NOMO-1 treated with DMSO at 0.1 percent for 48 hours (cell line): ENCODE data around the gene CCDC174.
A peak's percentile ranks its signal among the peaks of the same experiment; 100 is the strongest.

Experiments used
- DNase-seq: peaks from one replicate; lab custom pipeline; 2025; ENCODE audit not compliant: unreplicated experiment; lab: John Stamatoyannopoulos, UW

Gene CCDC174

DNA sequence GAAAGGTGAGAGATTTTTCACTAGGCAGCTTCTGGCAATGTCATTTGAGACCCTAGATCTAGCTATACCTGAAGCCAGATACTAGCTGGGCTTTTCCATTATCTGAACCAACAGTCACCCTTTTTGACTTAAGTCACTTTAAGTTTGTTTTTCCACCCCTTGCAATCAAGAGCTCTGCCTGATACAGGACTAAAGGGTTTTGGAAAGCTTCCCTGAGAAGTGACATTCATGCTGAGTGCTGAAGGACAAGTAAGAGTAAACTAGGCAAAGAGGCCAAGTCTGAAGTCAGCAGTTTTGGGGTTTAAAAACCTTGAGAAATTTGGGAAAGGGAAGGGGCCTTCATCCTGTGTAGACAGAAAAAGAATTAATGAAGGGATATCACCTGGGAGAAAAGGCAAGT is 27.1 kb upstream of the CCDC174 start:
- no peak for DNase-seq

DNA sequence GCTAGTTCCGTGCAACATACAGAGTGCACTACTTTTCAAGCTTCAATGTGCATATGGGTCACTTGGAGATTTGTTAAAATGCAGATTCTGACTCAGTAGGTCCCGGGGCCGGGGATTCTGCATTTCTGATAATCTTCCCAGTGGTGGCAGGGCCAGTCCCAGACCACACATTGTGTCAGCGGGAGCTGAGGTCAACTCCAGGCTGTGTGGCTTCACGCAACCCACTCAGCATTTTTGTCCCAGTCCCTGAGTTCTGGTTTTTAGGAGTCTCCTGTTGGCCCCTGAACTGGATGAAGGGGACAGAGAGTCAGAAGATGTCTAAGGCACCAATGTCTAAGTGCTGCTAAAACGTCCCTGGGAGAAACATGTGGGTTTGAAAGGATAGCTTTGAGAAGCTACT is 26.1 kb upstream of the CCDC174 start:
- DNase-seq, result no peak

DNA sequence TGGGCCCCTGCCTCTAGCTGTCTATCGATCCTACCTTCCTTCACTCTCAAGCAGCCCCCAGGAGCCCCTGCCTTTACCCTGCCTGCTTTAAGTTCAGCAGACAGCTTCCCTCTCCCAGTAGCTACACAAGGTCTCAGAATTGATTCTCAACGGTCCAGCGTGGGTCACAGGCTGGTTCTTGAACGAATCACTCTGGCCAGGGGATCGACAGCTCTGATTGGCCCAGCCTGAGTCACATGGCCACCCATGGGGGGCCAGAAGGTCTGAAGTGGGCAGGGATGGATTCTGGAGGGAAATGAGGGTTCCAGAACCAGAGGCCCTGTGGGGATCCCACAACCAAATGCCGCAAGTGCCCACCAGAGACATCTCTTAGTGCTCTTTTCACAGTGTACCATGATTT is 23.7 kb upstream of the CCDC174 start:
- no peak for DNase-seq

DNA sequence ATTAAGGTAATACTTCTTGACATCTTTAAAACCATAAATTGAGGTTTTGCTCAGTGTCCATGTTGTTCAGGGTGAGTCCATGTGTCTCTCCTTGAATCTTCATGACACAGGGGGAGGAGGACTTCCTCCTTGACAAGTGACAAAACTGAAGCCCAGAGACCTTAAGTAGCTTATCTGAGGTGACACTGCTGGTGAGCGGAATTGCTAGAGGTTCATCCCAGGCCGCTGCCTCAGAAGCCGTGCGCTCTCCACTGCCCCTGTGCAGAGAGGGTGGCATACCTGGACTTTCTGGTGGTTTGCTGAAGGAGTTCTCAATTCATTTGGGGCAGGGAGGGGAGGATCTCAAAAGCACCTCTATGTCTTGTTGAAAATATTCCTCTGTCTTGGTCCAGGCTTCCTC is 23.2 kb upstream of the CCDC174 start:
- DNase-seq, result no peak

DNA sequence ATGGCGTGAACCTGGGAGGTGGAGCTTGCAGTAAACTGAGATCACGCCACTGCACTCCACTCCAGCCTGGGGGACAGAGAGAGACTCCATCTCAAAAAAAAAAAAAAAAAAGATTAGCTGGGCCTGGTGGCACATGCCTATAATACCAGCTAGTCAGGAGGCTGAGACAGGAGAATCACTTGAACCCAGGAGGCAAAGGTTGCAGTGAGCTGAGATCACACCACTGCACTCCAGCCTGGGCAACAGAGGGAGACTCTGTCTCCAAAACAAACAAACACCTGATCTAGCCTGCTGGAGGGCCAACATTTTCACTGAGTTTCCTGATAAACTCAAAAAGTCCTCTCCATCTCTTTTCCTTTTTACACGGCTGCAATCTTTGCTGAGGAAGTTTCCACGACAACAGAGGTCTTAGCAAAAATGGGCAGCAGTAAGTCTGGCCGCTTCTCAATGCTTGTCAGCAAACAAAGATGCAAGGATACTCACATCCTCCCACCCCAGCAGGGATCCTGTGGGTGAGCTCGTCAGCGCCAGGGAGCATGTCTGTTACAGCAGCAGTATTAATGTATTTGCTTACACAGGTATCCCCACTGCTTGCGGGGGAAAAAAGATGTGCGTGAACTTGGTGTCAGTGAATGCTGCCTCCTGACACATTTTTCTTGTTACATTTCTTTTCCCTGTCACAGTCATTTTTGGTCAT is 21.0 kb upstream of the CCDC174 start:
- no peak for DNase-seq

DNA sequence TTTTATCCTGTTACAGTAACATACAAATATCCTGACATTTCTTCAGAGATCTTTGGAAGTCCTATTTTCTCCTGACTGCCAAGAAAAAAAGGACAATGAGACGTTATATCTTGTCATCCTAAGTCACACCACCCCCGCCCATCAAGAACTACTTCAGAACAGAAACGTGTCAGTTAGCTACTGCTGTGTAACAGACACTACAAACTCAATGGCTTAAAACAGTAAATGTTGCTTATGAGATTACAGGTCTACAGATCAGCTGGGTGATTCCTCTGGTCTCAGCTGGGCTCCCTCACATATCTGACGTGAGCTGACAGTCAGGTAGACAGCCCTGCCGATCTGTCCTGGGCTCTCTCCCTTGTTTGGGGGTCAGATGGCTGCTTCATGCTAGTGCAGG is 20.5 kb upstream of the CCDC174 start:
- no peak for DNase-seq

DNA sequence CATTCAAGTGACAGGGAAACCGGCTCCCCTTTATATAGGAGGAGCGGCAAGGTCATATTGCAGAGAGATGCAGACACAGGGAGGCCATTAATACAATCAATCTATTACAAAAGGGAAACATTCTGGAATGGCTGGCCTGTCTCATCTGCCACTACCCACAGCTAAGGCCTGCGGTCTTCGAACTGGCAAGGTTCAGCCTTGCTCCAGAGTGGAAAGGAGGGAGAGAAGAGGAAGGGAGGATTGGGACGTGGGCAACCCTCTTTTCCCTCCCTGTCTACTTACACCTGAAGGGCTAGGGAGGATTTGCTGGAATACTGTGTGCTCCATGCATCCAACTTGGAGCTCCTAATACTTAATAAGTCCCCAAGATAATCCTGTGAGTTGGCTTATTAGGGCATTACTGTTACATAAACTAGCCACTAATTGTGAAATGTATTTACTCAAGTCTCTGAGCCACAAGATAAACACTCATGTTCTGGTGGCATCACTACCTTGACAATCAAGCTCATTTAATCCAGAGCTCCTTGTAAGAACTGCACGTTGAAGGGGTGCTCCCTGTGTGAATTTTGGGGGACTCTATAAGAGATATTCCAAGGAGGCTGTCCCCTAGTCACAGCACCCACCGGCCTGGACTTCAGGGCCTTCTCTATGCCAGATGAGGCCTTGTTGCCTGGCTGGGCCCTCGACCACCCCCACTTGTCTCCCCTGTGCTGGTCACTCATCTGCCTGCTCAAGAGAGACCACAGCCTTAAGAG is 19.7 kb upstream of the CCDC174 start:
- no peak for DNase-seq

DNA sequence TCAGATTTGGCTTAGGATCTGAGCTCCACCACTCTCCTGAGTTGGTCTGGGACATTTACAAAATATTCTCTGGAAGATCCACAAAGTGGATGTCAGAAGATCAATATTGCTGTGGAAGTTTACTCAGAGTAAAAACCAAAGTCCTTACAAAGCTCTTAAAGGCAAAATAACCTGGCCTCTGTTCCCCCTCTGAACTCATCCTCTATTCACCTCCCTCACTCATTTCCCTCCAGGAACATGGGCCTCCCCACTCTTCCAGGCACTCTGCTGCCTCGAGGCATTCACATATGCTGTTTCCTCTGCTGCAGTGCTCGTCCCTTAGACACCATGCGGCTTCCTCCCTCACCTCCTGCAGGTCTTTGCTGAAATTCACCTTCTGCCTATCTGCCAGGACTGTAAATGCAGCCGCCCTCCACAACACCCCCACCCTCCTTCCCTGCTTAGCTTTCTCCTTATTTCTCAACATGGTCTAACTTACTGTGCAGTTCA is 19.1 kb upstream of the CCDC174 start:
- DNase-seq, result no peak

DNA sequence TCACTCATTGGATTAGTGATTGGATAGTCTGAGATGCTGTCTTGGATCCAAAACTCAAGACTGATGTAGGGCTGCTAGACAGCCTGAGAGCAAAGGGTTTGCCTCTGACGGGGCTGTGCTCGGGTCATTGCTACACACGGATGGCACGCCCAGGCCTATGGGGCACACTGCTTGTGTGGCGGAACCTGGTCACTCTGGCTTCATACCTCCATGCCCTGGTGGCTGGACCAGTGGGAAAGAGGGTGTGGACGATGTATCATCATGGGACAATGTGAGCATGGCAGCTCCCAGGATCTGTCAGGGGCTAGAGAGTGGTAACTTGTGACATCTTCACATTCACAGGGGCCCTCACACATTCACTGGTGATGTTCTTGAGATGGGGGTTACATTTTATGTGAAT is 18.1 kb upstream of the CCDC174 start:
- DNase-seq, result no peak

DNA sequence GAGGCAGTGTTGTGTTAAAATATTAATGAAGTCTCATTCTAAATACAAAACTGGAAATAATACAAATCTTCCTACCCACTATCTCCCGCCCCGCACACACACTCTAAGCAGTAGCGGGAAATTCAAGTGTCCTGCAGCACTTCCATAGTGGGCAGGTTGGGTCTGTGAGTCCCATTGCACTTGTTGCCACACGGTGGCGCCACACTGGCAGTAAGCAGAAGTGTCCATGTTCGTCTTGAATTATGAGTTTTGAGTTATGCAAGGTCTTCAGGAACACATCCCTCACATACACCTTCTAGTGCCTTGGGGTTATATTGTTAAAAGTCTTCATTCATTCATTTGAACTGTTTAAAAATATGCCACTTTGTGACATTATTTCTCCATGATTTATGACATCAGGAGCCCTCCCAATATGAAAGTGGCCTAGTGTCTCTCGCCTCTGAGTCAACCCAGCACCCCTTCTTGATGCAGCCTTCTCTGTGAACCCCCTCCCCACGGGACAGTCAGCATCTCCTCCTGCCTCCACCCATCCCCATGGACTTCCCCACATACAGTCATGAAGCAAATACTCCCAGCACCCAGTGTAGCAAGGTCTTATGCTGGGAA is 17.6 kb upstream of the CCDC174 start:
- DNase-seq, result peak; percentile 83

DNA sequence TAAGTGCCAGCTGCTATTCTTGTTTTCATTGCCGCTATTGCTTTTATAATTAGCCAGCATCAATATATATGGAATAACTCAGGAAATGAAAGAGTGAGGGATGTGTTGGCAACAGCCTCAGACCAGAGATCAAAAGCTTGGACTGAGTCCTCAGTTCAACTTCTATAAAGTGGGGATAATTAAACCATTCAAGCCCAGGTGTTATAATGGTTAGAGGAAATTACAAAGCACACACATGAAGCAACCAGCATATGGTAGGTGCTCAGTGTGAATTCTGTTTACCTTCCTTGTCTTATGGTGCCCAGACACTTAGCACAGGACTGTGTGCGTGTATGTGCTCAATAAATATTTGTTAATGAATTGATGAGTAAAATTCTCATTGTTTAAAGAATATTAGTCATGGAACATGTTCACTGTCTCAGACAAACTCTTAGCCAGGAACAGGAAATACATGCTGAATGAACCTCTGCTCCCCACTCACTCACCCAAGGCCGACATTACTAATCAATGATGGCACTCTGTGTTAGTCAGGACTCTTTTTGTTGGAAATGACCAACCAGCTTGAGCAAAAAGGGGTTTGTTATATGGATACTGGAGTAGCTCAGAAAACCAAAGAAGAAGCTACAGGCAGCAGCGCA is 16.7 kb upstream of the CCDC174 start:
- DNase-seq, result no peak

DNA sequence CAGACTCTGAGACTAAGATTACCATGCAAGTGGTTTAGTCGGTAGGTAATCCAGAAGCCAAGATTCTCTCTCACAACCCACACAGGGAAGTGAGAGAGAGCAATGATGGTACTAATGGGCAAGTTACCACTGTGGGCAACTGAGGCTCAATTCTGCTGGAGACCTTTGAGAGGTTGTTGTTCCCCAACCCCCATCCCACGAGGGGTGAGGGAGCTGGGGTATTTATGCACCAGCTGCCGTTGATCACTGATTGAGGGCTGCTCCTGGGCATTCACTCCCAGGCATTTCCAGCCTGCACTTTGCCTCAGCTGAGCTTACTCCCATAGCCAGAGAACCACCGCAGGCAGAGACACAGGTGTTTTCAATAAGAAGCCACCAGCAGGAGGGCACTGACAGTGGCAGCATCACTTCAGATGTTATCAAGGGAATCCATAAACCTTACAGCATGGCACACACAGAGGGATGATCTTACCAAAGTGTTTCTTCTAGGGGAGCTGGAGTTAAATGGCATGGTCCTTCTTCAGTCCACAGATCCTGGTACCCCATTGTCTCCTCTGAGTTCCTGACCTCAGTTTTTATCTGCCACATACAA is 15.0 kb upstream of the CCDC174 start:
- no peak for DNase-seq

DNA sequence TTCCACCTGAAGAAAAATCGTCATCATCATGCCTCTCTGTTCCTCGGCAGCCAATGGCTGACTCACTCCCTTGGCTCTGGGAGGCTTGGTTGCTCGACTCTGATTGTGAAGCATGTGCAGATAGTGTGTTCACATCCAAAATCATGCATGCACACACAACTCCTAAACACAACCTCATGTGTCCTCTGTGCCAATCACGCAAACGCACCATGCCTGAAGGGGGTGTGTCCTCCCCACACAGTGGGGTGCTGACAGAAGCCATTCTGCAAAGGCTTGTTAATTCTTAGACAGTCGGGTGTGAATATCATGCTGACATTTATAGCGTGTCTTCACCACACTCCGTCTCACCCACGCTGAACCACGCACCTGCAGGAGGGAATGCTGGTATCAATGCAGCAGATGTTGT is 11.4 kb upstream of the CCDC174 start:
- no peak for DNase-seq

DNA sequence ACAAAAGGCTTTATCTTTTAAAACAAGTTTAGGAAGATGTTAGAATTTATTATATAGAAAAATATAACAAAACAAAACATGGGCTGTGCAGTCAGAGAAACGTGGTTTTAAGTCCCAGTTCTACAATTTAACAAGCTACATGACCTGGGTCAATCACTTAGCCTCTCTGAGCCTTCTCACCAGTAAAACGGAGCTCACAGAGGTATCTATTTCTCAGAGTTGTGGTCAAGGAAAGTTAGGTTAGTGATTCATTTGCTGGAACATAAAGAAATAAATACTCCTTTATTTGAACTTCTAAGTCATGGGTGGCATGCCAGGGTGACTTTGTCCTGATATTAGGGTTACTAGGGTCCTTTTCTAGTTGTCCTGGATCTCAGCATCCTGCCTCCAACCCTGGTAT is 10.8 kb upstream of the CCDC174 start:
- no peak for DNase-seq

DNA sequence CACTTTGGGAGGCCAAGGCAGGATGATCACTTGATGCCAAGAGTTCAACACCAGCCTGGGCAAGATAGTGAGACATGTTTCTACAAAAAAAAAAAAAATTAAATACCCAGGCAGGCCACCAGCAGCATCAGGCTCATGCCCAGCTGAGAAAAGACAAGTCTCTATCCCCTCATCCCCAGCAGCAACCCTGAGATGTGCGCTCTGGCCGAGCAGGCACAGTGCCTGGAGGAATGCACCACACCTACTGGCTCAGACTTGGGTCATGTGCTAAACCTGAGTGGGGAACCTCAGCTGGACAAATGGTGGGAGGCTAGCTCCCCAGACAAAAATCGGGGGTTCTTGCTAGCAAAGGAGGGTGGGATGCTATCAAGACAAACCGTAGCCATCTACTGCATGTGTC is 10.2 kb upstream of the CCDC174 start:
- no peak for DNase-seq

DNA sequence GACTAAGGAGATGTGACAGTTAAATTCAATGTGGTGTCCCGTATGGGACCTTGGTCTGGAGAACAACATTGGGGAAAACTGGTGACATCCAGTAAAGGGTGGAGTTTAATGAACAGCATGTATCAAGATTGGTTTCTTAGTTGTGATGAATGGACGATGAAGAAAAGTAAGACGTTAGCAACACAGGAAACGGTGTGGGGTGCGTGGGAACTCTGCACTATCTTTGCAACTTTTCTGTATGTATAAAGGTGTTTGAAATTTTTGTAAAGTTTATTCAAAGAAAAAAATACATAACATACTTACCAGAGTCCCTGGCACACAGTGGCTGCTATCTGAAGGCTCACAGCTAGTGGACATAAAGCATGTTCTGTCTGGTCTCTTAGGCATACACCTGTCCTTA is 6.1 kb upstream of the CCDC174 start:
- DNase-seq, result no peak

DNA sequence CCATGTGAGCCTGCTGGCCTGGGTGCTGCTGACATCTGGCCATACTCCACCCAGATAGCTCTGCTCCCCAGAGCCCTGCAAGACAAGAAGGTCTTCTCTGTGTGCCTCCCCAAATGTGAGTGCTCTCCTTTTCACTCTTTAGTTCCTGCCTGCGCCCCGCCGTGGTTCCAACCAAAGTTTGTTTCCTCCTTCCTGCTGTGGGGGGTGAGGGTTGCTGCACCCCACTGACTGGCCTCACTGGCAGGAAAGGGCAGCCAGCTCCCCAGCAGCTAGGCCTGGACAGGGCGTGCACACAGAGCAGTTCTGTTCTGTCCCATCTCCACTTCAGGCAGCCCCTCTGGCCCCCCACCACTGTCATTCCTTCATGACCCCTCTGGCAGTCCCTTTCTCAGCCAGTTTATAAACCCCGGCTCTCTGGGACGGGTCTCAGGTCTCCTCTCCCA is 5.4 kb upstream of the CCDC174 start:
- no peak for DNase-seq

DNA sequence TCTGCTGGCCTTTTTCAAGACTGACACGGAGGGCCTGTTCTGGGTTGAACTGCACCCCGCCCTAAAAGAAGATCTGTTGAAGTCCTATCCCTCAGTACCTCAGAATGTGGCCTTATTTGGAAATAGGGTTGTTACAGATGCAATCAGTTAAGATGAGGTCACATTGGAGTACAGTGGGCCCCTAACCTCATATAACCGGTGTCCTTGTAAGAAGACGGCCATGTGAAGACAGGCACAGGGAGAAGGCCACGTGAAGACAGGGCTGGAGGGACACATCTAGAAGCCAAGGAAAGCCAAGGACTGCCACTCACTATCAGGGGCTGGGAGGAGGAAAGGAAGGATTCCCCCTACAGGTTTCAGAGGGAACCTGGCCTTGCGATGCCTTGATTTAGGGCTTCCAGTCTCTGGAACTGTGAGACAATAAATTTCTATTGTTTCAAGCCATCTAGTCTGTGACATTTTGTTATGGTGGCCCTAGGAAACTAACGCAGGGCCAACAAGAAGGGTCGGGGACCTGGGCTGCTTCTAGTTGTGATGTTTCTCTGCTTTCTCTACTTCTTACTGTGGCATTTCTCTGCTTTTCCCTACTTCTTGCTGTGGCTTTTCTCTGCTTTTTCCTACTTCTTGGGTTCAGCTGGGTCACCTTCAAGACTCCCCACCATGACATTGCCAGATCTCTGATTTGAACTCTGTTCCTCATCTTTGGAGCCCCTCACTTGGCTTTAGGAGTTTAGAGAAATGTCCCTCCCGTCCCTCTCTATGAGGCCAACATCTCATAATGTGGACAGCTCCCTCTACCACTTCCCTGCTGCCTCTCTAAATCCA is 4.8 kb upstream of the CCDC174 start:
- peak; percentile 46 for DNase-seq

DNA sequence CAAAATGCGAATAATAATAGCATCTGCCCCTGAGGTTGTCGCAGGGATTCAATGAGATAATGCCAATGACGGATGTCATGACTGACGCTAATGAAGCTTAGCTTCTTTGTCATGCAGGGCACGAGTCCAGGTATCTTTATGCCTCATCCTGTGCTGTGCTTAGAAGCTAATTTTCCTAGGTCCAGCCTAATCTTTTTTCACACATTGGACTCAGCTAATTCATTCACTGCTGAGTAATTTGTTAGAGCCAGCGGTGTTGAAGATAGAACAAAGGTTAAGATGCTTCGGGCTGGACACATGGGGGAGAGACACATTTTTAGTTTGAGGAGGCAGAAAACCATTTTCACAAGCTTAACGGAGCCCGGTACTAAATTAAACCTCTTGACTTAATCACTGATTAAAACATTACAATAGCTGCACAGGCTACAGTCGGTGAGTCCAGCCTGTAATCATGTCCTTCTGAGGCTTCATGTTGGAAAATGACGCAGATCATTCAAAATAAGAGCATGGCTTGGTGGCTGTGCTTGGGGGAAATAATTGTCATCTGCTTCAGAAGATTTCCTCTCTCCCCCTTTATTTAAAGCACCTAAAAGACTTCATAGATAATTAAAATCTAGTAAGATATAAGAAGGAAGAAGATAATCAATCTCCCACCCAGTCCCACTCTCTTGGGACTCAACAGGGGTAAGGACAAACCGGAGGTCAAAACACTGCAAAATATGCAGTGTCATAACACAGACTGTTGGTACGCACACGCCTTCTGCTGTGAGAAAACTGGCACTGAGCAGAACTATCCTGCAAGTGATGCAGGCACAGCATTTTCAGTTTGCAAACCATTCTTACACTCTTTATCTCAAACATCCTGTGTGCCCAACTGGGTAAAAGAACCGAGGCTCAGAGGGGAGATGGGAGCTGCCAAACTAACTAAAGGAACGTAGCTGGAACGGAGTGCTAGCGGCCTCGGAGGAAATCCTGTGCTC is 3.3 kb upstream of the CCDC174 start:
- no peak for DNase-seq
